Forelimb muscle (tissue), 1 donor: ENCODE measurements around the gene PAM16. TPM values are rescaled to one million over a fixed set of nuclear protein-coding genes. Genes with fewer than 3 reads are reported as not detected.
"Not testable (repeated sequence)": the region's sequence is repeated elsewhere in the genome, so short reads cannot be mapped to it uniquely, and the experiment has no call there.

ENCODE experiments used
- DNase-seq: peaks from one replicate; pipeline ENCODE4 v3.0.0-alpha.2; 2013; ENCODE audit warnings: low read depth
- polyA plus RNA-seq: library from polyadenylated mRNA; unstranded; fragments of 120-200 nt; gene quantifications from one replicate; pipeline ENCODE4 v1.2.1, GENCODE V29; 2013; ENCODE audit not compliant: insufficient read length

Gene PAM16
- polyA plus RNA-seq, 1 donor, result 25.4 TPM

DNA sequence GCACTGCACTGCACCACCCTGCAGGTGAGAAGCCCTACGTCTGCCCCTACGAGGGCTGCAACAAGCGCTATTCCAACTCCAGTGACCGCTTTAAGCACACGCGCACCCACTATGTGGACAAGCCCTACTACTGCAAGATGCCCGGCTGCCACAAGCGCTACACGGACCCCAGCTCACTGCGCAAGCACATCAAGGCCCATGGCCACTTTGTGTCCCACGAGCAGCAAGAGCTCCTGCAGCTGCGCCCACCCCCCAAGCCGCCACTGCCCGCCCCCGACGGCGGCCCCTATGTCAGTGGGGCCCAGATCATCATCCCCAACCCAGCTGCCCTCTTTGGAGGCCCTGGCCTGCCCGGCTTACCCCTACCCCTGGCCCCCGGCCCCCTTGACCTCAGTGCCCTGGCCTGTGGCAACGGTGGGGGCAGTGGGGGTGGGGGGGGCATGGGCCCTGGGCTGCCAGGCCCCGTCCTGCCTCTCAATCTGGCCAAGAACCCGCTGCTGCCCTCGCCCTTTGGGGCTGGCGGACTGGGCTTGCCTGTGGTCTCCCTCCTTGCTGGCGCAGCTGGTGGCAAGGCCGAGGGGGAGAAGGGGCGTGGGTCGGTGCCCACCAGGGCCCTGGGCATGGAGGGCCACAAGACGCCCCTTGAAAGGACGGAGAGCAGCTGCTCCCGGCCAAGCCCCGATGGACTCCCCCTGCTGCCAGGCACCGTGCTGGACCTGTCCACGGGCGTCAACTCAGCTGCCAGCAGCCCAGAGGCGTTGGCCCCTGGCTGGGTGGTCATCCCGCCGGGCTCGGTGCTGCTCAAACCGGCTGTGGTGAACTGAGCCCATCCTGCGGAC, 14.2 kb downstream of the PAM16 start:
- DNase-seq, result no peak

DNA sequence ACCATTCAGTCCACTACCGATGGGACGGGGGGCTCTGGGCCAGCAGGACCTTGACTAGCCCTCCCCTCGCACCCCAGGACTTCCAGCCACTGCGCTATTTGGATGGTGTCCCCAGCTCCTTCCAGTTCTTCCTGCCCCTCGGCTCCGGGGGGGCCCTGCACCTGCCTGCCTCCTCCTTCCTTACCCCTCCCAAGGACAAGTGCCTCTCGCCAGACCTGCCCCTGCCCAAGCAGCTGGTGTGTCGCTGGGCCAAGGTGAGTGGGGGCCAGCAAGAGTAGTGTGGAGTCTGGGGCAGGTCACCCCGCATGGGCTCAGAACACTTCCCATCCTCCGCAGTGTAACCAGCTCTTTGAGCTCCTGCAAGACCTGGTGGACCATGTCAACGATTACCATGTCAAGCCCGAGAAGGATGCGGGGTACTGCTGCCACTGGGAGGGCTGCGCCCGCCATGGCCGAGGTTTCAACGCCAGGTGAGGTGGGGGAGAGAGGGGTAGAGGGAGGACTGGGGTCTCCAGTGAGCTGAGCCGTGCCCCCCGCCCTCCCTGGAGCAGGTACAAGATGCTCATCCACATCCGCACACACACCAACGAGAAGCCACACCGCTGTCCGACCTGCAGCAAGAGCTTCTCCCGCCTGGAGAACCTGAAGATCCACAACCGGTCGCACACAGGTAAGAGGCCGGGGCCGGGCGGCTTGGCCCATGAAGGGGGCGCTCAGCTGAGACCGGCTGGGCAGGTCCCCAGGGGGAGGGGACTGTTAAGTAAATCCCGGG, 16.2 kb downstream of the PAM16 start:
- no peak for DNase-seq

DNA sequence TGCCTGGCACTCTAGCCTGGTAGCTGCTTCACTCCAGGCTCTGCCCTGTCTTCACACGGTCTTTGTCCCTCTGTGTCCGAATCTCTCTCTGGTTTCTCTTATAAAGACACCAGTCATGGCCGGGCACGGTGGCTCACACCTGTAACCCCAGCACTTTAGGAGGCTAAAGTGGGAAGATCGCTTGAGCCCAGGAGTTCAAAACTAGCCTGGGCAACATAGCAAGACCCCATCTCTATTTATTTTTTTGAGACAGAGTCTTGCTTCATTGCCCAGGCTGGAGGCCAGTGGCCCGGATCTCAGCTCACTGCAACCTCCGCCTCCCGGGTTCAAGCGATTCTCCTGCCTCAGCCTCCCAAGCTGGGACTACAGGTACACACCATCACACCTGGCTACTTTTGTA, 17.4 kb downstream of the PAM16 start:
- DNase-seq, result not testable (repeated sequence)

DNA sequence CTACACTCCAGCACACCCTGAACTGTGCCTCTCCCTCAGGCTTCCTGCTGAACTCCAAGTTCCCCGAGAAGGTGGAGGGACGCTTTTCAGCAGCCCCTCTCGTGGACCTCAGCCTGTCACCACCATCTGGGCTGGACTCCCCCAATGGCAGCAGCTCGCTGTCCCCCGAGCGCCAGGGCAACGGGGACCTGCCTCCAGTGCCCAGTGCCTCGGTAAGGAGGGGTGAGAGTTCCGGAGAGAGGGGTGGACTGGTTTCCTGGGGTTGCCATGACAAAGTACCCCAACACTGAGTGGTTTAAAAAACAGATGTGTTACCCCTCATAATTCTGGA, 17.8 kb downstream of the PAM16 start:
- no peak for DNase-seq

DNA sequence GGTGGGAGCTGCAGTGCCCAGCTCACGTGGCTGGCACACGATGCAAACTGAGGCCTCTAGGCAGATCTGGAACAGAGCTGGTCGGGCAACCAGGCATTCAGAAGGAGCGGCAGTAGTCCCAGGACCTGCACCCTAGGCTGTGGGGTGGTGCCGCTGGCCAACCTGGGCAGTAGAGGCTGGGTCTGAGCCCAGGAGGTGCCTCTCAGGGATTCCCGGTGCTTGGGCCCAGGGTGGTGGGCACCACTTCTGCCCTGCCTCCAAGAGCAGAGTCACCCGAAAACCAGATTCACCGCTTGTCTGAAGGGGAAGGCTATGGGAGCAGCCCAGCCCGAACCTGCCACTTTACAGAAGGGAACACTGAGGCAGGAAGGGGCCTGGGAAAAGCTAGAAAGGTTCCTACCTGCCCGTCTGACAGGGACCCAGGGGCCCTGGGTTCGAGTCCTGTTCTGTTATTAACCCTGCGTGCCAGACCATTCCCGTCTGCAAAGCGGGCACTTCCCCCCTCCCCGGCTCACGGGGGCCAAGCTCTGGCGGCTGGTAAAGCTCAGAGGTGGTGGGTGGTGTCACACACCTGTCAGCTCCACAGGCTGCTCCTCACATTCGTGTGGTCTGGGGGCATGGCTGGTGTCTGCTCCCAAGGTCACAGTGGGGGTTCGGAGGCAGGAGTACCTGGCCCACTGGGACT, 18.4 kb downstream of the PAM16 start:
- no peak for DNase-seq

DNA sequence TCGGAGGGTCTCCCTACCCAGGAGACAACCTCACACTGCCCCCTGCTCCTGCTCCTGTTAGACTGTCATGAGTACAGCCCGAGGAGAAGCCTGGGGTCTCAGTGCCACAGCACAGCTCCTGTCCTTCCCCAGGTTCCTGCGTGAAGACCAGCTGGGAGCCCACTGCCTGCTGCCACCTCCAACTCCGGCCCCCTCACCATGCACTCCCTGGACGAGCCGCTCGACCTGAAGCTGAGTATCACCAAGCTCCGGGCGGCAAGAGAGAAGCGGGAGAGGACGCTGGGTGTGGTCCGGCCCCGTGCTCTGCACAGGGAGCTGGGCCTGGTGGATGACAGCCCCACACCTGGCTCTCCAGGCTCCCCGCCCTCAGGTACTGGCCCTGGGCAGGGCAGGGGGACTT, 19.0 kb downstream of the PAM16 start:
- DNase-seq, result no peak

DNA sequence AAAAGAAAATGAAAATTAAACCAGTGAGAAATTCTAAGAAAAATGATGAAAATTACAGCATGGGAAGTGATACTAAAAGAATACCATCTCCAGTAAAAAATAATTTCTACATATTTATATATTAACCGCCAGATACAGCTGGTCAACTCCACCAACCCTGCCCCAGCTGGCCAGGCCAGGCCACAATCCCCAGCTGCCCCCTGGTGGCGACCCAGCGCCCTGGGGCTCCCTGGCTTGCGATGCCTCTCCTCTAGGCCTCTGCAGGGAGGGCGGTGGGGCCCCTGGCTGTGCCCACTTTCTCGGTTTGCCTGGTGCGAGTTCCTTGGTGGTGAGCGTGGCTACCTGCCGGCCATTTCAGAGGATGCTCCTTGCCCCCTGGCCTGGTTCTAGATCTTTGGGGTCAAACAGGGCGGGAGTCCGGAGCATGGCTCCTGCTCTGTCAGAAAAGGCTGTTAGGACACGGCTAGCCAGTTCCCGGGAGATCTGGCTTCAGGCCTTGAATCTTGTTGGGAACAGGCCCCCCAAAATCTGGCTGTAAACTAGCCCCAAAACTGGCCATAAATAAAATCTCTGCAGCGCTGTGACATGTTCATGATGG, 20.7 kb downstream of the PAM16 start:
- DNase-seq, result no peak

DNA sequence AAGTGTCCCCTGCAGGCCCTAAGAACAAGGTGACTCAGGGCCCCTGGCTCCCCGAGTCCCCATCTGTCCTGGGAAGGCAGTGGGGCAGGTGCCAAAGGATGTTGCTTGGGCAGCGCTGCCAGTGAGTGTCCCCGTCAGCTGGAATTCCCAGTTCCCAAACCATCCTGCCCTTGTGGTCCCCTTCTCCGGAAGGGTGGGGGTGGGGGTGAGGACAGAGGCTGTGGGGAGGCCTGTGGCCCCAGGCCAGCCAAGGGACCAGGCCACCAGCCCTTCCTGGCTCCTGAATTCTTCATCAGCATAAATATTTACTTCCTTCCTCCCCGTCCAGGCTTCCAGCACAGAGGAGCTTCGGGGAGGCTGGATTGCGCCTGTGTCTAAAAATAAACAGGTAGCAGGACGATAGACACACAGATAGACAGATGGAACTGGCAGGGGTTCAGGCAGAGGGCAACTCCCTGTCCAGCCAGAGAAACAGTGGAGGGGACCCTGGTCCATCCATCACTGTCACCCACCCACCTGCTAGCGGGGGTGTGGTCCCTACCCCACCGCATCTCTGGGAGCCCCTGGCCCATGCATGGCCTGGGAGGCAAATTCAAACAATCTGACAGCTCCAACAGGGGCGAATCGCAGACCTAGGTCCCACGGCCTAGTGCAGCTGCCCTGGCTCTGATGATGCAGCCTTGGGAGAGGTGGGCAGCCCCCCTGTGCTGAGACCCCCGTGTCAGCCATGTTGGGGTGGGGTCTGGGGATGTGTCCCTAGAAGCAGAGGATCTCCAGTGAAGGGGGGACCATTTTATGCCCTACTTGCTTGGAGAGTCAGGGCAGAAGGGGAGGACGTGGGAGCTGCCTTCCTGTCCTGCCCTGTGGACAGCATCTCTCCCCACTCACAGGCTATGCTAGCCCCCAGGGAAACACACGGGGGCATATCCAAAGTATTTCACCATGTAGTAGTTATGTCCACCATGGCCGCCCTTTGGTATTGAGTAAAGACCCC, 22.0 kb downstream of the PAM16 start:
- DNase-seq, result no peak

DNA sequence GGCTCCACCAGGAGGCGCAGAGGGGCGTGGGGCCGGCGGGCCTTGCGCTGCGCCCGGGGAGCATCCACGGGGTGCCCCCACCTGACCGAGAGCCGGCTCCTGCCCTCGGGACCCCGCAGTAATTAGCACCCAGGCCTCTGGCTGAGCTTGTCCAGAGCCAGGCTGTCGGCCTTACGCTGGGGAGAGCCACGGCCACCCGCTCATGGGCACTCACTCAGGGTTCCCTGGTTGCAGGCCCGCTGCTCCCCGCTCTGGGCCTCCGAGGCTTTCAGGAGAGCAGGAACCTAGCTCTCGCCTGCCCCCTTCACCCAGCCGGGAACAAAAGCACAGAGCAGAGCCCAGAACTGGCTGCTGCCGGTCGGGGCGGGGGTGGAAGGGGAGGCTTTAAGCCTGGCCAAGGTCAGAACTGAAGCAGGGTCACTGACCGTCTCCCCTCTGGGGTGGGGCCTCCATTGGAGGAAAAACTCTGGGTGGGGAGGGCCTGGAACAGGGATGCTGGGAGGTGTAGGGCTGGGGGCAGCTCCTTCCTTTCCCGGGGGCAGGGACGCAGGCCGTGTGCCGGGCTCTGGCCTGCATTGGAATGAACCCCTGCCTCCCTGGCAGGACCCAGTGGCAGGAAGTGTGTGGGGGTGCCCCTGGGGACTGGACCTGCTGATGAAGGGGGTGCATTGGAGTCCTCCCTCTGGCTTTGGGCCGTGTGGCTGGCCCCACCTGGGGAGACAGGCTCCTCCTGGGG, 22.9 kb downstream of the PAM16 start:
- DNase-seq, result no peak

DNA sequence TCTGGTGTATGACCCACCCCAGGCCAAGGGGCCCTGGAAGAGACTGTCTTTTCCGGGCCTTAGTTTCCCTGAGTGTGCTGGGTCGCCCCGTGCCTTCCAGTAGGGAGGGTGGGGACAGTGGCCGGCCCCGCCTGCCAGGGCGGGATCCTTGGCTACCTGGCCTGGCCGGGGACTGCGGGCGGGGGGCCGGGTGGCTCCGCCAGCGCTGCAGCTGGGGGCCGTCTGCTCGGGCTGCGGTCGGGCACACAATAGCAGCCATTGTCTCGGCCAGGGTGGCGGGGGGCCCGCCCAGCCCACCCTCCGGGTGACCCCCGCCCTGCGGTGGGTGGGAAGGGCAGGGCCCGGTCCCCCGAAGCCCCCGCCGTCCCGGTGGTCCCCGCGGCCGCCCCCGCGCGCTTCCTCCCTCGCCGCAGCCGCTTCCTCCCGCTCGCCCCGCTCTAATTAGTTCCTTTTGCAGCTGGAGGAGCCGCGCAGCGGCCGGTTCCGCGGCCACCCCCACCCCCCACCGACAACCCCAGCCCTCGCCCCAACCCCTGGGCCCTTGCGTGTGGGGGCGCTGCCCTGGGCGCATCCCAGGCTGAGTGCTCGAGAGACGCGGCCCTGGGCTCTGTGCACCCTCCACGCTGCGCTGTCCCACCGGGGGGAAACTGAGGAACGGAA, 23.6 kb downstream of the PAM16 start:
- no peak for DNase-seq

DNA sequence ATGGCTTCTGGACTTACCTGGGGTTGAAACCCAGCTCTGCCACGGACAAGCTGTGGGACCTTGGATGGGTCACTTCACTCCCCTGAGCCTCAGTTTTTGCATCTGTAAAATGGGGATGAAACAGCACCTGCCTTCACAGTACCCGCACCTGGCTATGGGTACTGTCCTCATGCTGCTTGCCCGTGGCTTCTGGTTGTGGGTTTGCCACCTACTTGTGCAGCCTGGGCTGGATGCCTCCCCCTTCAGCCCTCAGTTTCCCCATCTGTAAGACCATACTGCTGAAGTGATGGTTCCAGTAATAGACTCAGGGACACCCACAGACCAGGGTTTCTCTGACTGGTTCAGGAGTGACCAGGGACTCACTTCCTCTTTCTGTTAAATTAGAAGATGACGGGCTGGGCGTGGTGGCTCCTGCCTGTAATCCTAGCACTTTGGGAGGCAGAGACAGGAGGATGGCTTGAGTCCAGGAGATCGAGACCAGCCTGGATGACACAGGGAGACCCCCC, 25.8 kb downstream of the PAM16 start:
- no peak for DNase-seq

DNA sequence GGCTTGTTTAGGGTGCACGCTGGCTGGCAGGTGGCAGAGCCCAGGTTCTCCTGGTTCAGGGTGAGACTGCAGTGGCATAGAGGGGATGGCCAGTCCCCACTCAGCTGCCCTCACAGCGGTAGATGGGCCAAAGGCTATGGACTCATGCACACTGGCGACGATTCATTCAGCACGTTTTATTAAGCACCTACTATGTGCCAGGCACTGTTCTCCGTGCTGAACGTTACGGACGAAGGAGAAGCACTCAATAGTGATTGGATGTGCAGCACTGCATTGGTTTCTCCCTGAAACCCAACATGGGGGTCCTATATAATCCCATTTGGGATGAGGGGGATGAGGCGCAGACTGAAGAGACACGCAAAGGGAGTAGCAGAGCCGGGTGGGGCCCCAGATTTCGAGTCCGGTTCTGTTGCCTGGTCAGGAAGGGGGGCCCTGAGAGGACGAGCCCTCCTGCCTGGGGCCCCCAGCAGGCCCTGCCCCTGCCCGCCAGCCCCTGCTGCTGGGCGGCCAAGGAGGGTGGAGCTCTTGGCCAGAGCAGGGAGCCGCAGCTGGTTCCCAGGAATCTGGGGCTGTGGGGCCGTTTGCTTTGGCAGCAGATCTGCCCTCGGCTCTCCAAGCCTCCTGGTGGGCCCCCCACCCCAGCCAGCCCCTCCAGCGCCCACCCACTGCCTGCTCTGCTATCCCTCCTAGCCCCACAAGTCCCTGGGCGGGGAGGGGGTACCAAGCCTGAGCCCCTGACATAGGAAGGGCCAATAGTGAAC, 26.4 kb downstream of the PAM16 start:
- DNase-seq, result no peak

DNA sequence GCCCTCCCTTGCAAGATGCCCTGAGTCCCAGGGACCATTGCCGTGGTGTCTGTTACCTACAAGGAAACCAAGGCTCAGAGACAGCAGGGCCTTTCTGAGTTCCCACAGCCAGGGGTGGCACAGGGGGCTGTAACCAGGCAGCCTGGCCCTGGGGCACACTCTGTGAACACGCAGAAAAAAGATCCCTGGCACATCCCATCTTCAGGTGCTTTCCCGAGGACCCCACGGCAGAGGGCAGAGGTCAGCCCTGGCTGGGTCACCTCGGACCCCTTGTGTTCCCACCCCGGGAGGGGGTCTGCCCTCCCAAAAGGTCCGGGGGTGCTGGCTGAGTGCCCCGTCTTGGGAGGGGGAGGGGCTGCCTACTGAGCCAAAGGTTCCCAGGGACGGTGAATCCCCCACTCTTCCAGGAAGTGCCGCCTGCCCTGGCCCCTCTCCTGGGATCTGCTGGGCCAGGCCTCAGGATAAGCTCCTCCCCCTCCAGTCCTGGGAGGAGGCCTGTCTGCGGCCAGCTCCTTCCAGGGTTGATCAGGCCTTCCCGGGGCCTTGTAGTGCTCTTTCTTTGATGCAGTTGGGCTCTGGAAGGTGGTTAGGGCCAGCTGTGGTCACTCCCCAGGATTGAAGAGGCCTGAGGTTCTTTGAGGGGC, 27.2 kb downstream of the PAM16 start:
- no peak for DNase-seq

DNA sequence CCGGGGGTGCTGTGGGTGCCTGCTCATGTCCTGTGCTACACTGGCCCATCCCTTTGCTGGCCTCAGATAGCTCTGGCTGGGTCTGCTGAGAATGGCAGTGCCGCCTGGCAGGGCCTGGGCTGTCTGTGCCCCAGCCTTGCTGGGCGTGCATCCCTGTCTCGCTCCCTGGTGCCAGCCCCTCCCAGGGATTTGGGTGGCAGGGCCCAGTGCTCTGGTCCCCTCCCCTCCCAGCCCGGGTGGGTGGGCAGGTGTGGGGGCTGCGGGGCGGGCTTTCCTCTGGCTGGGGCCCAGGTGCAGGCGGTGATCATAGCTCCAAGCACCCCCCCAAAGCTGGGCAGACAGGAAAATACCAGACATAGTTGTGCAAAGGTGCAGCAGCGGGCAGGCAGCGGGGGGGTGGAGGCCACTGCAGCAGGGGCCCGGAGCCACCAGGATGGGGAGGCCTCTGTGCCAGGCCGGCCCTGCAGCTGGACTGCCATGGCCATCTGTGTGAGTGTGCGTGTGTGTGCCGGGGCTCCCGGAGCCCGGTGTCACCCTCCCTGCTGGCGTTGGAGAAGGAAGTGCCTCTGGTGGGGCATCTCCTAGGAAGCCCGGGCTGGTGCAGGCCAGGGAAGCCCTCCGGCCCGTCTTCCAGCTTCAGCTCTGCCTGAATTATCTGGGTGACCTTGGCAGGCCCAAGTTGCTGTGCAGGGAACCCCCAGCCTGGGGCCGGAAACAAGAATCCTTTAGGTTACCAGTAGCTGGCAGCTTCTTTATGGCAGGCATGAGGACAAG, 27.9 kb downstream of the PAM16 start:
- DNase-seq, result no peak

DNA sequence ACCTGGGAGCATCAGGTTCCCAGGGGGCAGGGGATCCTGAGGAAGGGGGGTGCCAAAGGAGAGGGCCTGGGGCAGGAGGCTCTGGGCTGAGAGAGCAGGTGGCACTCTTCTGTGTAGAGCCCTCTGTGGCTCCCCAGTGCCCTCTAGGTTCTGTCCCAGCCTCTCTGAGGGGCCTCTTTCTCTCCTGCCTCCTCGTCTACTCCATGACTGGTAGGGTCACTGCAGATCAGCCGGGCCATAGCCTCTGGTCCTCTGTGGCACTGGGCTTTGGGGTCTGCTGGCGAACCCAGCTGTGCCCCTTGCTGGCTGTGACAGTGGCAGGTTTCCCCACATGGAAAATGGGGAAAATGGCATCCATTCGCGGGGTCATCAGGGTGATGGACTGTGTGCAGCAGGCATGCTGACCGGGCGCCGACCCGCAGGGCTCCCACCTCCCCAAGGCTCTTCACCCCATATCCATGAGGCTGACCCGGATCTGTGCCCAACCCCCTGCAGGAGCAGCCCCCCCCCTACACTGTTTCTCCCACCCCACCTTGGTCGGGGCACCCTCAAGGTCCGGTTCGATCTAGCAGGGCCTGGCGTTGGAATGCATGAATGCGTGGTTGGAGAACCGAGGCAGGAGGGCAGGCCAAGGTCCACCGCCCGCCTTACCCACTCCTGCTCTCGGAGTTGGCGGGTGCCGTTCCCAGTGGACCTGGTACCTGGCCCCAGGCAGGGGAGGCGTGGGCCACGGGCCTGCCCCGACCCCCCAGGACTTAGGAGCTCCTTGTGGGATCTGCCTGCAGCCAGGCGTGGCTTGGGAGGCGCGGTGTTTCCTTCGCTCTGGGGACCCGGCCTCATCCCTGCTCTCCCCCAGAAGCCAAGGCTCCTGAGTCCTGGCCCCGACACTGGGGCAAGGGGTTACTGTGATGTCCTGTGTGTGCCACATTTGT, 28.7 kb downstream of the PAM16 start:
- DNase-seq, result no peak
